ENCODE data around the gene IL20. TPM values are rescaled to one million over a fixed set of nuclear protein-coding genes. Genes with fewer than 3 reads are reported as not detected.

IL20 gene, protein sequence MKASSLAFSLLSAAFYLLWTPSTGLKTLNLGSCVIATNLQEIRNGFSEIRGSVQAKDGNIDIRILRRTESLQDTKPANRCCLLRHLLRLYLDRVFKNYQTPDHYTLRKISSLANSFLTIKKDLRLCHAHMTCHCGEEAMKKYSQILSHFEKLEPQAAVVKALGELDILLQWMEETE
- not detected in 2 replicates for total RNA-seq (2013; cell fraction: nucleolus; rRNA removed)
- total RNA-seq (2014; rRNA removed) (0.11 TPM in 1 of 2 replicates, not detected in the other), total RNA-seq (2014; rRNA removed; fragmentation: Illumina TruSeq; extraction: Trizol) (0.13 TPM in 1 of 2 replicates, not detected in the other), total RNA-seq (2021) (not detected in 2 replicates), polyA plus RNA-seq (2011; rRNA removed) (not detected in 2 replicates), polyA plus RNA-seq (2014; fragmentation: Illumina TruSeq; extraction: Trizol) (not detected in 2 replicates), polyA plus RNA-seq (2014; fragmentation: Nextera tagmentation; extraction: Ambion mirVana) (under 1 TPM in 1 of 2 experiments, not detected in 1; 0.08 TPM), polyA plus RNA-seq (2014; rRNA removed) (not detected in 2 replicates), polyA plus RNA-seq (2016; fragmentation: Nextera tagmentation; extraction: Ambion mirVana) (not detected), polyA minus RNA-seq (2011; rRNA and poly(A)+ RNA removed) (not detected in 2 replicates), Bru-seq, nascent RNA (percentile 17 among the genes with signal in this experiment), BruChase-seq, experiment 1, labeled RNA remaining after a 6-hour chase (not detected), BruChase-seq, experiment 2, labeled RNA remaining after a 2-hour chase (not detected)
- polyA plus RNA-seq (2011; ENCODE audit: low read depth), result not detected
- polyA plus RNA-seq (2011; cell fraction: cytosol; rRNA removed), result not detected in 2 replicates
- not detected in 2 replicates for polyA plus RNA-seq (2011; cell fraction: nucleus; rRNA removed)
- polyA plus RNA-seq (2012), result not detected in 2 replicates
- not detected in 2 replicates for polyA minus RNA-seq (2011; cell fraction: cytosol; rRNA and poly(A)+ RNA removed)
- polyA minus RNA-seq (2011; cell fraction: nucleus; rRNA and poly(A)+ RNA removed), result not detected in 2 replicates
- long read RNA-seq, experiment 1, result 0 reads
- long read RNA-seq, experiment 2, result 0 reads

DNA sequence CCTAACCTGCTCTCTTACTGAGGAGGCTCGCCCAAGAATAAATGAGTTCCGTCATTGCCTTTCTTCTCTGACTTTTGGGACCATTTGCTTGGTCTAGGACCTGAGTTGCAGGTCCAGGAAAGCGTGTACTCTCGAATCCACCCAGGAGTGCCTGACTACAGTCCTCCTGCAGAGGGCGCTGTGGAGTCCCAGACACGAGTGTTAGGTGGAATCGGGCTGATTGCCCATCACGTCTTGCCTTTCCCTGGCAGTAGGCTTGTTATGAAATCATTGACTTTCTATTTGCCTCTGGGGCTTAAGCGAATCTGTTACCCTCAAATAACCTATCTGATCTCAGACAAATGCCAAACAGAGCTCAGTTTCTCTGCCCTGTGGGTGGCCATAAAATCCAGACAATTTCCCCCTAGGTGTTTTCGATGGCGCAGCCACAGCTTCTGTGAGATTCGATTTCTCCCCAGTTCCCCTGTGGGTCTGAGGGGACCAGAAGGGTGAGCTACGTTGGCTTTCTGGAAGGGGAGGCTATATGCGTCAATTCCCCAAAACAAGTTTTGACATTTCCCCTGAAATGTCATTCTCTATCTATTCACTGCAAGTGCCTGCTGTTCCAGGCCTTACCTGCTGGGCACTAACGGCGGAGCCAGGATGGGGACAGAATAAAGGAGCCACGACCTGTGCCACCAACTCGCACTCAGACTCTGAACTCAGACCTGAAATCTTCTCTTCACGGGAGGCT, at the start of gene IL20:
IL20 (plus strand) TSS at position 685 of the 733 bp plus-strand sequence. CDS start 230 bp downstream, outside the sequence.
- DNase-seq (ENCODE audit: low read depth, low spot score) (peak; percentile 31), FAIRE-seq (peak; percentile 78), ATAC-seq (peak; percentile 95)
- WGBS (ENCODE audit: insufficient coverage, insufficient replicate concordance, low lambda C conversion rate, missing lambda C conversion rate), result 28% methylated on average over 19 of the region's 19 CpGs
- no peaks in the 10 kb centered on the region for H3K9me3 ChIP-seq (replicated peaks; ENCODE audit: control insufficient read depth, insufficient read depth, low read length)
- no peaks in the 10 kb centered on the region for H3K36me3 ChIP-seq (ENCODE audit: control insufficient read depth in 2 of 2, insufficient read depth in 2 of 2, low read length in 1 of 2)
- RAD21 ChIA-PET (ENCODE audit: unreplicated experiment), result interaction anchor here (0.9 to 2.5 kb wide), 7 partner anchors 28 to 130 kb away, joined by 3 to 12 read pairs (median 4); no protein-coding TSS in a partner anchor
- CTCF ChIA-PET, result interaction anchor here (0.6 to 7.3 kb wide), 33 partner anchors 9 to 1681 kb away, joined by 3 to 100 read pairs (median 5); no protein-coding TSS in a partner anchor
- BruUV-seq (replicated peaks), result no TSS peak
- intact Hi-C loops (cut with micrococcal nuclease; ENCODE audit: unreplicated experiment) (loop anchor here (1.0 to 2.0 kb wide), 2 partner anchors 68 to 118 kb away; no protein-coding TSS in a partner anchor), in situ Hi-C loops (cut with MboI) (loop anchor here (5.0 kb wide), 1 partner anchor 117 kb away; no protein-coding TSS in a partner anchor)
- no peaks in the 10 kb centered on the region for H3K4me1 ChIP-seq (ENCODE audit: control insufficient read depth, insufficient read depth, low read length)
- no peak within 1 kb of the TSS for H3K9ac ChIP-seq (ENCODE audit: control insufficient read depth, insufficient read depth, low read length)
- H3K27ac ChIP-seq (ENCODE audit: control insufficient read depth, insufficient read depth), result no peak within 1 kb of the TSS
- H3K4me2 ChIP-seq (ENCODE audit: control insufficient read depth, insufficient read depth), result no peak within 1 kb of the TSS
- TF ChIP-seq CHD4 (IDR thresholded peaks at IDR 0.05) (no peak), FOXK2 (IDR thresholded peaks at IDR 0.05) (no peak), SMARCA5 (IDR thresholded peaks at IDR 0.05) (0 out of 2 replicates have a peak, but pooled peaks have one; percentile 17), RAD21 (IDR thresholded peaks at IDR 0.05; ENCODE audit: insufficient read depth, low read depth, low read length) (peak; percentile 69), YY1 (IDR thresholded peaks at IDR 0.05; ENCODE audit: low read depth, low read length) (peak; percentile 42; the same call in 1 of the 2 replicates), KLF5 (IDR thresholded peaks at IDR 0.05; ENCODE audit: partially characterized antibody) (no peak), POLR2AphosphoS2 (IDR thresholded peaks at IDR 0.05; ENCODE audit: low read depth, low read length) (no peak), FOS (IDR thresholded peaks at IDR 0.05; ENCODE audit: borderline replicate concordance, extremely low read depth, insufficient read length) (no peak), YBX1 (IDR thresholded peaks at IDR 0.05) (no peak), FOXM1 (IDR thresholded peaks at IDR 0.05; ENCODE audit: low read depth, low read length) (no peak), EED (IDR thresholded peaks at IDR 0.05; ENCODE audit: low read depth) (no peak), SMC3 (IDR thresholded peaks at IDR 0.05; ENCODE audit: borderline replicate concordance, low read length) (peak; percentile 82), RB1 (IDR thresholded peaks at IDR 0.05; ENCODE audit: borderline replicate concordance) (0 out of 2 replicates have a peak, but pooled peaks have one; percentile 45)
- TF ChIP-seq, protein P1, sequence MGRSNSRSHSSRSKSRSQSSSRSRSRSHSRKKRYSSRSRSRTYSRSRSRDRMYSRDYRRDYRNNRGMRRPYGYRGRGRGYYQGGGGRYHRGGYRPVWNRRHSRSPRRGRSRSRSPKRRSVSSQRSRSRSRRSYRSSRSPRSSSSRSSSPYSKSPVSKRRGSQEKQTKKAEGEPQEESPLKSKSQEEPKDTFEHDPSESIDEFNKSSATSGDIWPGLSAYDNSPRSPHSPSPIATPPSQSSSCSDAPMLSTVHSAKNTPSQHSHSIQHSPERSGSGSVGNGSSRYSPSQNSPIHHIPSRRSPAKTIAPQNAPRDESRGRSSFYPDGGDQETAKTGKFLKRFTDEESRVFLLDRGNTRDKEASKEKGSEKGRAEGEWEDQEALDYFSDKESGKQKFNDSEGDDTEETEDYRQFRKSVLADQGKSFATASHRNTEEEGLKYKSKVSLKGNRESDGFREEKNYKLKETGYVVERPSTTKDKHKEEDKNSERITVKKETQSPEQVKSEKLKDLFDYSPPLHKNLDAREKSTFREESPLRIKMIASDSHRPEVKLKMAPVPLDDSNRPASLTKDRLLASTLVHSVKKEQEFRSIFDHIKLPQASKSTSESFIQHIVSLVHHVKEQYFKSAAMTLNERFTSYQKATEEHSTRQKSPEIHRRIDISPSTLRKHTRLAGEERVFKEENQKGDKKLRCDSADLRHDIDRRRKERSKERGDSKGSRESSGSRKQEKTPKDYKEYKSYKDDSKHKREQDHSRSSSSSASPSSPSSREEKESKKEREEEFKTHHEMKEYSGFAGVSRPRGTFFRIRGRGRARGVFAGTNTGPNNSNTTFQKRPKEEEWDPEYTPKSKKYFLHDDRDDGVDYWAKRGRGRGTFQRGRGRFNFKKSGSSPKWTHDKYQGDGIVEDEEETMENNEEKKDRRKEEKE (IDR thresholded peaks at IDR 0.05), result no peak
- TF ChIP-seq, protein P2, sequence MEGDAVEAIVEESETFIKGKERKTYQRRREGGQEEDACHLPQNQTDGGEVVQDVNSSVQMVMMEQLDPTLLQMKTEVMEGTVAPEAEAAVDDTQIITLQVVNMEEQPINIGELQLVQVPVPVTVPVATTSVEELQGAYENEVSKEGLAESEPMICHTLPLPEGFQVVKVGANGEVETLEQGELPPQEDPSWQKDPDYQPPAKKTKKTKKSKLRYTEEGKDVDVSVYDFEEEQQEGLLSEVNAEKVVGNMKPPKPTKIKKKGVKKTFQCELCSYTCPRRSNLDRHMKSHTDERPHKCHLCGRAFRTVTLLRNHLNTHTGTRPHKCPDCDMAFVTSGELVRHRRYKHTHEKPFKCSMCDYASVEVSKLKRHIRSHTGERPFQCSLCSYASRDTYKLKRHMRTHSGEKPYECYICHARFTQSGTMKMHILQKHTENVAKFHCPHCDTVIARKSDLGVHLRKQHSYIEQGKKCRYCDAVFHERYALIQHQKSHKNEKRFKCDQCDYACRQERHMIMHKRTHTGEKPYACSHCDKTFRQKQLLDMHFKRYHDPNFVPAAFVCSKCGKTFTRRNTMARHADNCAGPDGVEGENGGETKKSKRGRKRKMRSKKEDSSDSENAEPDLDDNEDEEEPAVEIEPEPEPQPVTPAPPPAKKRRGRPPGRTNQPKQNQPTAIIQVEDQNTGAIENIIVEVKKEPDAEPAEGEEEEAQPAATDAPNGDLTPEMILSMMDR (IDR thresholded peaks at IDR 0.05 in 2 of 3, conservative IDR thresholded peaks at IDR 0.05 in 1 of 3; ENCODE audit: control insufficient read depth in 2 of 3, extremely low read depth in 1 of 3, insufficient read depth in 1 of 3, low read depth in 3 of 3, low read length in 3 of 3), result peak; percentile 81 to 95 (median 93)
- no peaks in the 10 kb centered on the region for H4K20me1 ChIP-seq (ENCODE audit: control insufficient read depth, insufficient read depth)
- no peak within 1 kb of the TSS for H2AFZ ChIP-seq (ENCODE audit: control insufficient read depth, low read depth, low read length)
- SMC1A ChIA-PET (ENCODE audit: uncharacterized antibody, unreplicated experiment), result interaction anchor here (0.7 to 3.9 kb wide), 15 partner anchors 14 to 118 kb away, joined by 3 to 23 read pairs (median 5); no protein-coding TSS in a partner anchor
- no peak within 1 kb of the TSS for H3K4me3 ChIP-seq
- peaks cover 0 to 2% of the 10 kb centered on the region in 2 experiments; a peak in 1 of 4 replicates for H3K27me3 ChIP-seq (replicated peaks in 1 of 2; ENCODE audit: control insufficient read depth in 2 of 2, insufficient read depth in 2 of 2, low read length in 1 of 2)
- H3K79me2 ChIP-seq (ENCODE audit: control insufficient read depth, insufficient read depth, low read length), result no peaks in the 10 kb centered on the region
- POLR2A ChIA-PET, result no interaction called here

Measured in GM12878 (cell line).